ENCODE measurements around the gene FAR2. TPM values are rescaled to one million over a fixed set of nuclear protein-coding genes. Genes with fewer than 3 reads are reported as not detected.

FAR2 gene
- polyA plus RNA-seq, 1 donor (not counting 4 experiments of a cell fraction or from before 2014, with no cell fraction given): 9.2 TPM

GRCh38 chr12:29244159-29244765 is 95.2 kb downstream of the FAR2 start:
- Histone ChIP-seq H3K9me1 (ENCODE audit: control insufficient read depth, extremely low read depth, insufficient read depth, low read length) (no peaks in the 10 kb centered on the region), H3K4me1 (ENCODE audit: control insufficient read depth, extremely low read depth, insufficient read depth, low read length) (peaks cover 14% of the 10 kb centered on the region), H3K27me3 (ENCODE audit: control insufficient read depth, extremely low read depth, insufficient read depth, low read length) (no peaks in the 10 kb centered on the region), H3K27ac (ENCODE audit: control insufficient read depth, insufficient read depth, low read length) (no peak overlapping the region), H2AFZ (ENCODE audit: control insufficient read depth, low read length) (no peak overlapping the region), H3K9ac (ENCODE audit: control insufficient read depth, extremely low read depth, insufficient read depth, low read length) (no peak overlapping the region), H3K79me2 (ENCODE audit: control insufficient read depth, insufficient read depth, low read length) (no peaks in the 10 kb centered on the region), H4K20me1 (ENCODE audit: control insufficient read depth, extremely low read depth, insufficient read depth, low read length) (no peaks in the 10 kb centered on the region), H3K9me3 (ENCODE audit: control insufficient read depth, low read depth, low read length) (no peaks in the 10 kb centered on the region), H3K36me3 (ENCODE audit: control insufficient read depth in 2 of 2, extremely low read depth in 1 of 2, insufficient read depth in 2 of 2, low read length in 2 of 2) (no peaks in the 10 kb centered on the region), H3K4me2 (ENCODE audit: control insufficient read depth, extremely low read depth, insufficient read depth, low read depth, low read length) (no peak overlapping the region), H3K4me3 (ENCODE audit: control insufficient read depth in 2 of 3, extremely low read depth in 1 of 3, insufficient read depth in 2 of 3, low read depth in 1 of 3, low read length in 3 of 3) (no peak overlapping the region)
- FAIRE-seq: no peak
- DNase-seq (ENCODE audit: low read depth, low spot score): no peak
- TF ChIP-seq CTCF (optimal IDR thresholded peaks at IDR 0.05 in 1 of 3, IDR thresholded peaks at IDR 0.05 in 1 of 3, conservative IDR thresholded peaks at IDR 0.05 in 1 of 3; ENCODE audit: extremely low read depth in 1 of 3, insufficient read depth in 2 of 3, low read length in 3 of 3) (no peak), EZH2 (IDR thresholded peaks at IDR 0.05; ENCODE audit: low read length) (no peak)
- dilution Hi-C loops (cut with MboI; ENCODE audit: extremely low pct_ligation_motif_present, low sequenced_read_pairs): no loop called here

- Histone ChIP-seq H3K4me3 (ENCODE audit: control insufficient read depth in 2 of 3, extremely low read depth in 1 of 3, insufficient read depth in 2 of 3, low read depth in 1 of 3, low read length in 3 of 3) (no peak overlapping the region), H3K27ac (ENCODE audit: control insufficient read depth, insufficient read depth, low read length) (no peak overlapping the region), H2AFZ (ENCODE audit: control insufficient read depth, low read length) (no peak overlapping the region), H3K4me1 (ENCODE audit: control insufficient read depth, extremely low read depth, insufficient read depth, low read length) (peaks cover 14% of the 10 kb centered on the region), H4K20me1 (ENCODE audit: control insufficient read depth, extremely low read depth, insufficient read depth, low read length) (no peaks in the 10 kb centered on the region), H3K27me3 (ENCODE audit: control insufficient read depth, extremely low read depth, insufficient read depth, low read length) (no peaks in the 10 kb centered on the region), H3K9ac (ENCODE audit: control insufficient read depth, extremely low read depth, insufficient read depth, low read length) (no peak overlapping the region), H3K4me2 (ENCODE audit: control insufficient read depth, extremely low read depth, insufficient read depth, low read depth, low read length) (no peak overlapping the region), H3K9me1 (ENCODE audit: control insufficient read depth, extremely low read depth, insufficient read depth, low read length) (no peaks in the 10 kb centered on the region), H3K36me3 (ENCODE audit: control insufficient read depth in 2 of 2, extremely low read depth in 1 of 2, insufficient read depth in 2 of 2, low read length in 2 of 2) (no peaks in the 10 kb centered on the region), H3K79me2 (ENCODE audit: control insufficient read depth, insufficient read depth, low read length) (no peaks in the 10 kb centered on the region), H3K9me3 (ENCODE audit: control insufficient read depth, low read depth, low read length) (no peaks in the 10 kb centered on the region)
- FAIRE-seq: no peak
- DNase-seq (ENCODE audit: low read depth, low spot score): no peak
- dilution Hi-C loops (cut with MboI; ENCODE audit: extremely low pct_ligation_motif_present, low sequenced_read_pairs): no loop called here
- TF ChIP-seq CTCF (optimal IDR thresholded peaks at IDR 0.05 in 1 of 3, IDR thresholded peaks at IDR 0.05 in 1 of 3, conservative IDR thresholded peaks at IDR 0.05 in 1 of 3; ENCODE audit: extremely low read depth in 1 of 3, insufficient read depth in 2 of 3, low read length in 3 of 3): no peak
- no peak for TF ChIP-seq EZH2 (IDR thresholded peaks at IDR 0.05; ENCODE audit: low read length)
These were observed 96.2 kb downstream of the FAR2 start for GRCh38 chr12:29245246-29245645.

Data from keratinocyte (primary cell).